GM12878 (cell line): ENCODE data around the gene ZFAND2A.
"Not testable (repeated sequence)": the region's sequence is repeated elsewhere in the genome, so short reads cannot be mapped to it uniquely, and the experiment has no call there.

Experiments
- CHD2 ChIP-seq: IDR thresholded peaks from 2 replicates; pipeline ENCODE4 v1.6.1; 2011; ENCODE audit warnings: low read depth, low read length, improper control_type of control experiment, borderline replicate concordance
- MEF2A ChIP-seq: IDR thresholded peaks from 2 replicates; pipeline ENCODE4 v1.6.1; 2011; ENCODE audit warnings: low read depth, mild to moderate bottlenecking, low read length, moderate library complexity; ENCODE audit not compliant: insufficient read depth
- NFXL1 ChIP-seq: fragments of 450-650 bp; IDR thresholded peaks from 2 replicates; pipeline ENCODE4 v1.6.1; 2017; ENCODE audit warnings: antibody characterized with exemption, mild to moderate bottlenecking, borderline replicate concordance
- POLR2AphosphoS5 ChIP-seq: IDR thresholded peaks from 2 replicates; pipeline ENCODE4 v1.6.1; 2011; ENCODE audit warnings: mild to moderate bottlenecking, low read length, inconsistent platforms
- RAD21 ChIP-seq: IDR thresholded peaks from 2 replicates; pipeline ENCODE4 v1.6.1; 2011; ENCODE audit warnings: mild to moderate bottlenecking, low read depth, low read length, moderate library complexity; ENCODE audit not compliant: insufficient read depth
- RCOR1 ChIP-seq: conservative IDR thresholded peaks from 2 replicates; pipeline ENCODE4 v1.6.1; 2012; ENCODE audit warnings: low read depth, low read length, improper control_type of control experiment
- SMC3 ChIP-seq: IDR thresholded peaks from 2 replicates; pipeline ENCODE4 v1.6.1; 2011; ENCODE audit warnings: low read length, improper control_type of control experiment, borderline replicate concordance
- SP1 ChIP-seq: IDR thresholded peaks from one replicate; pipeline ENCODE4 v1.6.1; 2011; ENCODE audit warnings: low read depth, low read length
- SRF ChIP-seq, 2 experiments: IDR thresholded peaks; 2 replicates each; pipeline ENCODE4 v1.6.1; 2011; ENCODE audit warnings: low read depth in 2 of 2, low read length in 2 of 2, mild to moderate bottlenecking in 1 of 2, moderate library complexity in 1 of 2
- SUZ12 ChIP-seq: fragments of 200-600 bp; sonication (generic); IDR thresholded peaks from one replicate; pipeline ENCODE4 v1.6.1; 2018; ENCODE audit warnings: antibody characterized with exemption, mild to moderate bottlenecking; ENCODE audit not compliant: unreplicated experiment
- ZSCAN29 ChIP-seq: fragments of 450-650 bp; IDR thresholded peaks from 2 replicates; pipeline ENCODE4 v1.6.1; 2017; ENCODE audit warnings: mild to moderate bottlenecking, moderate library complexity
- TF ChIP-seq, protein P1 (sequence below), 3 experiments: IDR thresholded peaks in 2 of 3; conservative IDR thresholded peaks in 1 of 3; 2 replicates each; pipeline ENCODE4 v1.5.1; 2011; ENCODE audit warnings: low read depth in 3 of 3, low read length in 3 of 3, mild to moderate bottlenecking in 3 of 3, control low read depth in 2 of 3, moderate library complexity in 2 of 3, inconsistent platforms in 1 of 3, mixed read lengths in 1 of 3; ENCODE audit not compliant: control insufficient read depth in 2 of 3, insufficient read depth in 1 of 3; ENCODE audit errors: extremely low read depth in 1 of 3
- TF ChIP-seq, protein P2 (sequence below): IDR thresholded peaks from 2 replicates; pipeline ENCODE4 v1.6.1; 2011; ENCODE audit warnings: borderline replicate concordance, low read depth, mild to moderate bottlenecking, moderate library complexity, mixed read lengths, low read length; ENCODE audit not compliant: insufficient read depth; ENCODE audit errors: extremely low read length
- TF ChIP-seq, protein P3 (sequence below): fragments of 450-650 bp; IDR thresholded peaks from 2 replicates; pipeline ENCODE4 v1.6.1; 2017; ENCODE audit warnings: mild to moderate bottlenecking, low read depth, inconsistent platforms; ENCODE audit not compliant: poor library complexity, severe bottlenecking

DNA sequence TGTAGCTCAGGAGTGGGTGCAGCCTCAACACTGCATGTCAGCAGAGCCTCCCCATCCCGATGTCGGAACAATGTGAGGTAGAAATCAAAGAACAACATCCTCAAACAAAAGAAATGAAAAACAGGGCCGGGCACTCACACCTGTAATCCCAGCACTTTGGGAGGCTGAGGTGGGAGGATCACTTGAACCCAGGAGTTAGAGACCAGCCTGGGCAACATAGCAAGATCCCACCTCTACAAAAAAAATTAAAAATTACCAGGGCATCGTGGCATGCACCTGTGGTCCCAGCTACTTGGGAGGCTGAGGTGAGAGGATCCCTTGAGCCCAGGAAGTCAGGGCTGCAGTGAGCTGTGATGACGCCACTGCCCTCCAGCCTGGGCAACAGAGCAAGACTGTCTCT is 17.0 kb downstream of the ZFAND2A start:
- TF ChIP-seq, protein P1, sequence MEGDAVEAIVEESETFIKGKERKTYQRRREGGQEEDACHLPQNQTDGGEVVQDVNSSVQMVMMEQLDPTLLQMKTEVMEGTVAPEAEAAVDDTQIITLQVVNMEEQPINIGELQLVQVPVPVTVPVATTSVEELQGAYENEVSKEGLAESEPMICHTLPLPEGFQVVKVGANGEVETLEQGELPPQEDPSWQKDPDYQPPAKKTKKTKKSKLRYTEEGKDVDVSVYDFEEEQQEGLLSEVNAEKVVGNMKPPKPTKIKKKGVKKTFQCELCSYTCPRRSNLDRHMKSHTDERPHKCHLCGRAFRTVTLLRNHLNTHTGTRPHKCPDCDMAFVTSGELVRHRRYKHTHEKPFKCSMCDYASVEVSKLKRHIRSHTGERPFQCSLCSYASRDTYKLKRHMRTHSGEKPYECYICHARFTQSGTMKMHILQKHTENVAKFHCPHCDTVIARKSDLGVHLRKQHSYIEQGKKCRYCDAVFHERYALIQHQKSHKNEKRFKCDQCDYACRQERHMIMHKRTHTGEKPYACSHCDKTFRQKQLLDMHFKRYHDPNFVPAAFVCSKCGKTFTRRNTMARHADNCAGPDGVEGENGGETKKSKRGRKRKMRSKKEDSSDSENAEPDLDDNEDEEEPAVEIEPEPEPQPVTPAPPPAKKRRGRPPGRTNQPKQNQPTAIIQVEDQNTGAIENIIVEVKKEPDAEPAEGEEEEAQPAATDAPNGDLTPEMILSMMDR (IDR thresholded peaks at IDR 0.05 in 2 of 3, conservative IDR thresholded peaks at IDR 0.05 in 1 of 3; ENCODE audit: control insufficient read depth in 2 of 3, extremely low read depth in 1 of 3, insufficient read depth in 1 of 3, low read depth in 3 of 3, low read length in 3 of 3), result not testable (repeated sequence)
- not testable (repeated sequence) for TF ChIP-seq CHD2; SMC3; RCOR1; SP1; RAD21; SRF (IDR thresholded peaks at IDR 0.05; ENCODE audit: low read depth in 2 of 2, low read length in 2 of 2); SUZ12; POLR2AphosphoS5; MEF2A; NFXL1; ZSCAN29
- TF ChIP-seq, protein P2, sequence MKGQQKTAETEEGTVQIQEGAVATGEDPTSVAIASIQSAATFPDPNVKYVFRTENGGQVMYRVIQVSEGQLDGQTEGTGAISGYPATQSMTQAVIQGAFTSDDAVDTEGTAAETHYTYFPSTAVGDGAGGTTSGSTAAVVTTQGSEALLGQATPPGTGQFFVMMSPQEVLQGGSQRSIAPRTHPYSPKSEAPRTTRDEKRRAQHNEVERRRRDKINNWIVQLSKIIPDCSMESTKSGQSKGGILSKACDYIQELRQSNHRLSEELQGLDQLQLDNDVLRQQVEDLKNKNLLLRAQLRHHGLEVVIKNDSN, result not testable (repeated sequence)
- TF ChIP-seq, protein P3, sequence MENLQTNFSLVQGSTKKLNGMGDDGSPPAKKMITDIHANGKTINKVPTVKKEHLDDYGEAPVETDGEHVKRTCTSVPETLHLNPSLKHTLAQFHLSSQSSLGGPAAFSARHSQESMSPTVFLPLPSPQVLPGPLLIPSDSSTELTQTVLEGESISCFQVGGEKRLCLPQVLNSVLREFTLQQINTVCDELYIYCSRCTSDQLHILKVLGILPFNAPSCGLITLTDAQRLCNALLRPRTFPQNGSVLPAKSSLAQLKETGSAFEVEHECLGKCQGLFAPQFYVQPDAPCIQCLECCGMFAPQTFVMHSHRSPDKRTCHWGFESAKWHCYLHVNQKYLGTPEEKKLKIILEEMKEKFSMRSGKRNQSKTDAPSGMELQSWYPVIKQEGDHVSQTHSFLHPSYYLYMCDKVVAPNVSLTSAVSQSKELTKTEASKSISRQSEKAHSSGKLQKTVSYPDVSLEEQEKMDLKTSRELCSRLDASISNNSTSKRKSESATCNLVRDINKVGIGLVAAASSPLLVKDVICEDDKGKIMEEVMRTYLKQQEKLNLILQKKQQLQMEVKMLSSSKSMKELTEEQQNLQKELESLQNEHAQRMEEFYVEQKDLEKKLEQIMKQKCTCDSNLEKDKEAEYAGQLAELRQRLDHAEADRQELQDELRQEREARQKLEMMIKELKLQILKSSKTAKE, result not testable (repeated sequence)
